ENCODE data around the gene CNTNAP2. TPM values are rescaled to one million over a fixed set of nuclear protein-coding genes. Genes with fewer than 3 reads are reported as not detected.

Gene CNTNAP2
- total and polyA plus RNA-seq, 2 of the 4 experiments (the other 2 are of a cell fraction), result not detected

DNA sequence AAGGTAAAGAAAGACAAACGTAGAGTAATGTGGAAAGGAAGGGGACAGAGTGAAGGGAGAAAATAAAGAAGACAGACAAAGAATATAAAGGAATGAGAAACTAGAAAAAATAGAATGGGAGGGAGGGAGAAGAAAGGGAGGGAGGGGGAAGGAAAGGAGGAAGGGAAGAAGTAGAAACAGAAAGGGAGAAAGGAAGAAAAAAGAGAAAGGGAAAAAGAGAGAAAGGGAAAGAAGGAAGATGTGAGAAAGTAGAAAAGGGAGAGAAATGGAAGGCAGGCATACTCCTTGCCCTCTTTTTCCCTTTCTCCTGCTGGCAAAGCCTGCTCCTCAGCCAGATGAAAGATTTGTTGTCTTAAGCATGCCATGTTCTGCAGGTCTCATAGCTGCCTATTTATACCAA, 1336.2 kb downstream of the CNTNAP2 start:
- dilution Hi-C loops (cut with HindIII; ENCODE audit: low sequenced_read_pairs, unreplicated experiment), result no loop called here
- Histone ChIP-seq H2AK9ac (replicated peaks; ENCODE audit: low read depth, low read length, poor library complexity) (no peak overlapping the region), H3K4me1 (ENCODE audit: control insufficient read depth, insufficient read depth, low read length) (no peaks in the 10 kb centered on the region), H3K14ac (replicated peaks; ENCODE audit: low read depth, low read length) (no peak overlapping the region), H3K27me3 (ENCODE audit: control insufficient read depth, insufficient read depth, low read length) (no peaks in the 10 kb centered on the region), H3K4me2 (ENCODE audit: low read depth, low read length) (no peak overlapping the region), H2BK5ac (ENCODE audit: low read depth, low read length, poor library complexity, severe bottlenecking) (no peak overlapping the region), H4K91ac (ENCODE audit: insufficient read depth, low read depth, low read length) (no peak overlapping the region), H2AFZ (replicated peaks; ENCODE audit: low read length, poor library complexity) (no peak overlapping the region), H3K23ac (ENCODE audit: low read depth, low read length) (no peak overlapping the region), H3K9me3 (ENCODE audit: control insufficient read depth, insufficient read depth, low read length) (no peaks in the 10 kb centered on the region), H2AK5ac (ENCODE audit: low read depth, low read length) (no peak overlapping the region), H3K9ac (ENCODE audit: low read depth, low read length) (no peak overlapping the region), H2BK20ac (ENCODE audit: low read depth, low read length) (no peak overlapping the region), H3K56ac (ENCODE audit: extremely low read depth, insufficient read depth, low read length) (no peak overlapping the region), H3K4me3 (ENCODE audit: insufficient read depth, low read depth, low read length) (no peak overlapping the region), H3K18ac (ENCODE audit: low read depth, low read length) (no peak overlapping the region), H3K27ac (ENCODE audit: insufficient read depth, low read length) (no peak overlapping the region), H2BK15ac (ENCODE audit: low read depth, low read length) (no peak overlapping the region), H3K4ac (ENCODE audit: low read depth, low read length) (no peak overlapping the region), H4K5ac (ENCODE audit: low read depth, low read length) (no peak overlapping the region), H2BK120ac (ENCODE audit: low read depth, low read length) (no peak overlapping the region), H3K79me1 (ENCODE audit: low read depth in 1 of 2, low read length in 2 of 2) (no peaks in the 10 kb centered on the region), H3K9me1 (ENCODE audit: insufficient read depth, low read length) (no peaks in the 10 kb centered on the region), H3K36me3 (ENCODE audit: control insufficient read depth, insufficient read depth, low read length) (no peaks in the 10 kb centered on the region), H4K20me1 (ENCODE audit: insufficient read depth, low read length) (no peaks in the 10 kb centered on the region), H4K8ac (ENCODE audit: low read depth in 2 of 2, low read length in 2 of 2) (no peak overlapping the region)
- no peak for ATAC-seq (ENCODE audit: low read depth)
- no peak for DNase-seq
- ChIA-PET CTCF (no interaction called here), POLR2A (ENCODE audit: unreplicated experiment) (no interaction called here)
- TF ChIP-seq, protein P1, sequence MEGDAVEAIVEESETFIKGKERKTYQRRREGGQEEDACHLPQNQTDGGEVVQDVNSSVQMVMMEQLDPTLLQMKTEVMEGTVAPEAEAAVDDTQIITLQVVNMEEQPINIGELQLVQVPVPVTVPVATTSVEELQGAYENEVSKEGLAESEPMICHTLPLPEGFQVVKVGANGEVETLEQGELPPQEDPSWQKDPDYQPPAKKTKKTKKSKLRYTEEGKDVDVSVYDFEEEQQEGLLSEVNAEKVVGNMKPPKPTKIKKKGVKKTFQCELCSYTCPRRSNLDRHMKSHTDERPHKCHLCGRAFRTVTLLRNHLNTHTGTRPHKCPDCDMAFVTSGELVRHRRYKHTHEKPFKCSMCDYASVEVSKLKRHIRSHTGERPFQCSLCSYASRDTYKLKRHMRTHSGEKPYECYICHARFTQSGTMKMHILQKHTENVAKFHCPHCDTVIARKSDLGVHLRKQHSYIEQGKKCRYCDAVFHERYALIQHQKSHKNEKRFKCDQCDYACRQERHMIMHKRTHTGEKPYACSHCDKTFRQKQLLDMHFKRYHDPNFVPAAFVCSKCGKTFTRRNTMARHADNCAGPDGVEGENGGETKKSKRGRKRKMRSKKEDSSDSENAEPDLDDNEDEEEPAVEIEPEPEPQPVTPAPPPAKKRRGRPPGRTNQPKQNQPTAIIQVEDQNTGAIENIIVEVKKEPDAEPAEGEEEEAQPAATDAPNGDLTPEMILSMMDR (conservative IDR thresholded peaks at IDR 0.05; ENCODE audit: low read depth, low read length), result no peak
- TF ChIP-seq MAFK (IDR thresholded peaks at IDR 0.05; ENCODE audit: low read depth, low read length), result no peak
- no peak for TF ChIP-seq BHLHE40 (IDR thresholded peaks at IDR 0.05; ENCODE audit: low read depth, low read length)
- no peak for TF ChIP-seq MXI1 (IDR thresholded peaks at IDR 0.05; ENCODE audit: borderline replicate concordance, low read depth, low read length)
- TF ChIP-seq CHD1 (IDR thresholded peaks at IDR 0.05; ENCODE audit: low read depth, low read length), result no peak
- TF ChIP-seq CEBPB (IDR thresholded peaks at IDR 0.05; ENCODE audit: low read depth, low read length), result no peak
- no peak for TF ChIP-seq RAD21 (IDR thresholded peaks at IDR 0.05; ENCODE audit: low read length)
- TF ChIP-seq RFX5 (IDR thresholded peaks at IDR 0.05; ENCODE audit: low read depth, low read length), result no peak
- TF ChIP-seq RCOR1 (IDR thresholded peaks at IDR 0.05; ENCODE audit: insufficient replicate concordance, low read length), result no peak
- no peak for TF ChIP-seq MAZ (IDR thresholded peaks at IDR 0.05; ENCODE audit: borderline replicate concordance, low read depth, low read length)
- TF ChIP-seq SMC3 (IDR thresholded peaks at IDR 0.05; ENCODE audit: low read depth, low read length), result no peak
- no TSS peak for BruUV-seq (replicated peaks)
- in situ Hi-C loops (cut with MboI; ENCODE audit: low sequenced_read_pairs), result no loop called here
- intact Hi-C loops (cut with micrococcal nuclease), result no loop called here
- 83% methylated on average over 1 of the region's 1 CpG; no CpG with 5 or more reads in 1 of the 2 experiments for WGBS, 2 experiments (ENCODE audit: extremely low coverage in 2 of 2, insufficient read length in 1 of 2)
